Caco-2 (cell line): ENCODE measurements around the gene CBARP. TPM values are rescaled to one million over a fixed set of nuclear protein-coding genes. Genes with fewer than 3 reads are reported as not detected.

ENCODE experiments used
- BruUV-seq: library from RNA; stranded (reverse); fragments of 400-500 nt; replicated peaks from 2 replicates; lab custom pipeline; 2021; lab: Mats Ljungman, UMichigan
- CTCF ChIA-PET: fragments of 300-600 bp; sonication (Branson Sonifier 250); formaldehyde crosslinking; loops from one replicate; lab custom pipeline; 2022; ENCODE audit warnings: antibody characterized with exemption; lab: Charles Lee
- POLR2A ChIA-PET: fragments of 300-600 bp; sonication (Branson Sonifier 250); formaldehyde crosslinking; loops from one replicate; lab custom pipeline; 2022; ENCODE audit warnings: antibody characterized with exemption; lab: Charles Lee
- DNase-seq, 2 experiments: peaks; one replicate each; pipeline versions ENCODE4 v3.0.0 to v3.0.0-alpha.2; 2020 to 2022
- H3K27me3 ChIP-seq: replicated peaks from 2 replicates; pipeline ENCODE4 v1.6.0; 2011; ENCODE audit warnings: low read length; ENCODE audit not compliant: control insufficient read depth, insufficient read depth
- H3K36me3 ChIP-seq: 2 replicates; pipeline ENCODE4 v1.5.1; 2011; ENCODE audit warnings: low read length; ENCODE audit not compliant: control insufficient read depth, insufficient read depth
- H3K4me1 ChIP-seq: fragments of 250-450 bp; sonication (Bioruptor Pico); 2 replicates; pipeline ENCODE4 v1.5.1; 2020; ENCODE audit warnings: mild to moderate bottlenecking
- H3K4me3 ChIP-seq: 2 replicates; pipeline ENCODE4 v1.5.1; 2011; ENCODE audit warnings: low read depth, mild to moderate bottlenecking, control low read depth, low read length
- H3K9me3 ChIP-seq: fragments of 250-450 bp; sonication (Bioruptor Pico); 2 replicates; pipeline ENCODE4 v1.5.1; 2020; ENCODE audit warnings: mild to moderate bottlenecking, moderate library complexity
- H3K27ac Mint-ChIP-seq: one replicate; pipeline ENCODE4 v1.8.0; 2022; ENCODE audit warnings: mixed read lengths; ENCODE audit not compliant: unreplicated experiment
- H3K27me3 Mint-ChIP-seq: one replicate; pipeline ENCODE4 v1.8.0; 2022; ENCODE audit warnings: mixed read lengths; ENCODE audit not compliant: insufficient read depth, unreplicated experiment
- H3K36me3 Mint-ChIP-seq: one replicate; pipeline ENCODE4 v1.8.0; 2022; ENCODE audit warnings: mild to moderate bottlenecking, mixed read lengths; ENCODE audit not compliant: insufficient read depth, unreplicated experiment
- H3K4me1 Mint-ChIP-seq: one replicate; pipeline ENCODE4 v1.8.0; 2022; ENCODE audit warnings: low read depth, mixed read lengths; ENCODE audit not compliant: unreplicated experiment
- H3K4me3 Mint-ChIP-seq: one replicate; pipeline ENCODE4 v1.8.0; 2022; ENCODE audit warnings: mild to moderate bottlenecking, moderate library complexity, mixed read lengths; ENCODE audit not compliant: unreplicated experiment
- H3K9me3 Mint-ChIP-seq: one replicate; pipeline ENCODE4 v1.8.0; 2022; ENCODE audit warnings: mixed read lengths; ENCODE audit not compliant: unreplicated experiment
- intact Hi-C: fragments of 100-400 bp; cut with micrococcal nuclease; formaldehyde crosslinking; loops from one replicate; pipeline ENCODE4 v1.10.0; 2022; ENCODE audit not compliant: unreplicated experiment
- total RNA-seq: library from RNA; stranded (reverse); gene quantifications from 2 replicates; pipeline ENCODE4 v1.2.3, GENCODE V29; 2022
- TF ChIP-seq, protein P1 (sequence below), 2 experiments: fragments of 200-600 bp in 1 of 2; IDR thresholded peaks; 1 replicate in 1 of 2; 2 replicates in 1 of 2; pipeline versions ENCODE4 v1.5.1 to v1.8.0; 2011 to 2022; ENCODE audit warnings: antibody characterized with exemption in 1 of 2, control low read depth in 1 of 2, inconsistent platforms in 1 of 2, low read depth in 1 of 2, low read length in 1 of 2, mild to moderate bottlenecking in 1 of 2, moderate library complexity in 1 of 2; ENCODE audit not compliant: insufficient read depth in 1 of 2, severe bottlenecking in 1 of 2, unreplicated experiment in 1 of 2

The CBARP gene
- total RNA-seq, 1 experiment from 2014 or later, result 7.3 TPM

DNA sequence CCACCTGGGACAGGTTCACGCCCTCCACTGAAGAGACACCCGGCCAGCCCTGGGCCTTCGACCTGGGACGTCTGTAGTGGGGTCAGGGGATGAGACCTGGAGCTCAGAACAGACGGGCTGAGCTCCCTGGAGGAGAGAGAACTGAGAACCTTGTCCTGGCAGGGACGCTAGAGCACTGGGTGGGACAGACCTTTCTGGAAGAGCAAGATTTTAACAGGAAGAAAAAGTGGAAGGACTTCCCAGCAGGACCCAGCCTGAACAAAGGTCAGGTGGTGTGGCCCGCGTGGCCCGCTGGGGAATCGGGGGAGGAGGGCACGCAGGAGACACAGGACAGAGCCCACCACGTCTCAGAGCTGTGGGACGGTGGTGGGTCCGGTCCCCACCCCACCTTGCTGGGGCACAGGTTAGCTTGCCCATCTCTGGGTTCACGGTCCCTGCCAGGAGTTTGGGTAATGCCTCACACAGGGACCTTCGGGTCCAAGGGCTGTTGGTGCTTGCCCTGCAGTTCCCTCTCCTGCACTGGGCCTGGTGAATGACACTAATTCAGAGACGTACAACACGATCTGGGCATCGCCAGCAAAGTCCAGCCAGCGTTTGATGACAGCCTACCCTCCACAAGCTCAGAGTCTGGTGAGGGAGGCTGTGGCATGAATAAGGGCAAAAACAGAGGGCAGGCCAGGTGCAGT lies 46.6 kb upstream of the CBARP start:
- Mint-ChIP-seq H3K36me3 (peaks cover 18% of the 10 kb centered on the region), H3K4me3 (peak overlapping the region; percentile 71), H3K27ac (peak overlapping the region; percentile 84), H3K4me1 (peaks cover 18% of the 10 kb centered on the region), H3K27me3 (no peaks in the 10 kb centered on the region), H3K9me3 (no peaks in the 10 kb centered on the region)
- ChIA-PET POLR2A (interaction anchor here (0.5 to 2.2 kb wide), 4 partner anchors 9 to 18 kb away, joined by 3 to 11 read pairs (median 8); partner anchors contain the start of genes CIRBP and FAM174C), CTCF (interaction anchor here (1.0 to 1.5 kb wide), 3 partner anchors 16 to 40 kb away, joined by 4 to 6 read pairs (median 5); partner anchors contain the start of gene CIRBP)
- intact Hi-C loops, result loop anchor here (1.0 kb wide), 1 partner anchor 24 kb away; no protein-coding TSS in a partner anchor
- H3K9me3 ChIP-seq, result no peaks in the 10 kb centered on the region
- peak; percentile 60 to 74 for DNase-seq
- H3K4me3 ChIP-seq, result no peak overlapping the region
- no peaks in the 10 kb centered on the region for H3K27me3 ChIP-seq
- H3K4me1 ChIP-seq, result peaks cover 41% of the 10 kb centered on the region
- TF ChIP-seq, protein P1, sequence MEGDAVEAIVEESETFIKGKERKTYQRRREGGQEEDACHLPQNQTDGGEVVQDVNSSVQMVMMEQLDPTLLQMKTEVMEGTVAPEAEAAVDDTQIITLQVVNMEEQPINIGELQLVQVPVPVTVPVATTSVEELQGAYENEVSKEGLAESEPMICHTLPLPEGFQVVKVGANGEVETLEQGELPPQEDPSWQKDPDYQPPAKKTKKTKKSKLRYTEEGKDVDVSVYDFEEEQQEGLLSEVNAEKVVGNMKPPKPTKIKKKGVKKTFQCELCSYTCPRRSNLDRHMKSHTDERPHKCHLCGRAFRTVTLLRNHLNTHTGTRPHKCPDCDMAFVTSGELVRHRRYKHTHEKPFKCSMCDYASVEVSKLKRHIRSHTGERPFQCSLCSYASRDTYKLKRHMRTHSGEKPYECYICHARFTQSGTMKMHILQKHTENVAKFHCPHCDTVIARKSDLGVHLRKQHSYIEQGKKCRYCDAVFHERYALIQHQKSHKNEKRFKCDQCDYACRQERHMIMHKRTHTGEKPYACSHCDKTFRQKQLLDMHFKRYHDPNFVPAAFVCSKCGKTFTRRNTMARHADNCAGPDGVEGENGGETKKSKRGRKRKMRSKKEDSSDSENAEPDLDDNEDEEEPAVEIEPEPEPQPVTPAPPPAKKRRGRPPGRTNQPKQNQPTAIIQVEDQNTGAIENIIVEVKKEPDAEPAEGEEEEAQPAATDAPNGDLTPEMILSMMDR (IDR thresholded peaks at IDR 0.05; ENCODE audit: insufficient read depth in 1 of 2, low read depth in 1 of 2, low read length in 1 of 2, severe bottlenecking in 1 of 2, unreplicated experiment in 1 of 2), result no peak
- H3K36me3 ChIP-seq, result no peaks in the 10 kb centered on the region; the same call in 1 of the 2 replicates
- BruUV-seq, result no TSS peak

DNA sequence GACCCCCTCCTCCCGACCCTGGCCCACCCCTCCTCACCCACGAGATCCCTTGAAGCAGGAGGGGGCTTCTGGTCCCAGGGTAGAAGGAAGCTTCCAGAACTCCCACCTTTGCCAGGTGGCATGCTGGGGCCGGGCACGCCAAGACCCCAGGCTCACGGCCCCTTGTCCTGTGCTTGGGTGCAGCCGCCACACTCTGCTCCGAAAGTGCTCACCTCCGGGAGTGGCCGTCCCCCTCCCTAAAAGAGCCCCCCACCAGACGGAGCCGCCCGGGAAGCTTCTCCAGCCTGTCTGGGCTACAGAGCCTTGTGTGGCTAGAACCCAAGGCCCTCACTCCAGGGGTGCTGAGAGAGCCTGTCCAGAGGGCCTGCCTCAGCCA lies 46.1 kb upstream of the CBARP start:
- intact Hi-C loops, result loop anchor here (1.0 kb wide), 1 partner anchor 24 kb away; no protein-coding TSS in a partner anchor
- H3K36me3 Mint-ChIP-seq, result peaks cover 23% of the 10 kb centered on the region
- no peaks in the 10 kb centered on the region for H3K27me3 Mint-ChIP-seq
- H3K4me3 Mint-ChIP-seq, result peak overlapping the region; percentile 71
- Histone ChIP-seq H3K4me1 (peaks cover 41% of the 10 kb centered on the region), H3K4me3 (no peak overlapping the region), H3K9me3 (no peaks in the 10 kb centered on the region), H3K36me3 (peaks cover 3% of the 10 kb centered on the region), H3K27me3 (no peaks in the 10 kb centered on the region)
- no peak for DNase-seq
- CTCF ChIA-PET, result interaction anchor here (0.7 to 1.5 kb wide), 4 partner anchors 15 to 300 kb away, joined by 3 to 6 read pairs (median 4); partner anchors contain the start of gene CIRBP
- peak overlapping the region; percentile 84 for H3K27ac Mint-ChIP-seq
- no peaks in the 10 kb centered on the region for H3K9me3 Mint-ChIP-seq
- TF ChIP-seq, protein P1 (IDR thresholded peaks at IDR 0.05; ENCODE audit: insufficient read depth in 1 of 2, low read depth in 1 of 2, low read length in 1 of 2, severe bottlenecking in 1 of 2, unreplicated experiment in 1 of 2), result no peak
- no TSS peak for BruUV-seq
- H3K4me1 Mint-ChIP-seq, result peaks cover 18% of the 10 kb centered on the region
- POLR2A ChIA-PET, result interaction anchor here (0.5 to 2.2 kb wide), 4 partner anchors 9 to 17 kb away, joined by 3 to 11 read pairs (median 8); partner anchors contain the start of genes CIRBP and FAM174C

DNA sequence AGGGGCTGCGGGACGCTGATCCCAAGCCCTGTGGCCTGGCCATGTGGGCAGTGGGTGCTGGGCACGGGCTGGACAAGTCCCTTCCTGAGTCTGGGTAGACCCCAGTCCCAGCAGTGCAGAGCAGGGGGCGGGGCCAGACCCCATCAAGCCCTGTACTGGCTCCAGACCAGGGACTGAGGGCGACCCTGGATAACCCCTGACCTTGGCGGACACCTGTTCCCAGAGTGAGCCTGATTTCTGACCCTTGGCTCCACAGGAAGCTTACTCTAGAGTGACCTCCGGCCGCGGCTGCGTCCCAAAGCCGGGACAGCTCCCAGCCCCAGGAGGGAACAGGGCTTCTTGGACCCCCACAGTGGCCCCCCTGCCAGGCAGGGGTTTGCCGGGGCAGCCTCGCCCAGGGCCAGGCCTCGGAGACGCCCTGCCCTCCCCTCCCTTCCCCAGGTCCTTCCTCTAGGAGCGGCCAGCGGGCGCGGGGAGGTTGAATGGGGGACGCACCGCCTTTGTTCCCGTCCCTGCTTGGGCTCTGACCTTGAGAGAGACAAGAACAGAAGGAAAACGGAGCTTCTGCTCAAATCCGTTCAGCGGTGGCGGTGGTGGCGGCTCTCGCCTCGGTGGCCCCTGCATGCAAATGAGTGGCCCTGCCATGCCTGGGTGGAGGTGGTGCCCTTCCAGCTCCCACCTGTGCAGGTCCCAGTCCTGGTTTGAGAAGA lies 45.6 kb upstream of the CBARP start:
- DNase-seq, result no peak
- peaks cover 41% of the 10 kb centered on the region for H3K4me1 ChIP-seq
- Mint-ChIP-seq H3K36me3 (peaks cover 27% of the 10 kb centered on the region), H3K4me3 (no peak overlapping the region), H3K27ac (no peak overlapping the region), H3K9me3 (no peaks in the 10 kb centered on the region), H3K27me3 (no peaks in the 10 kb centered on the region), H3K4me1 (peaks cover 18% of the 10 kb centered on the region)
- no peaks in the 10 kb centered on the region for H3K27me3 ChIP-seq
- H3K9me3 ChIP-seq, result no peaks in the 10 kb centered on the region
- peaks cover 3% of the 10 kb centered on the region for H3K36me3 ChIP-seq
- no TSS peak for BruUV-seq
- H3K4me3 ChIP-seq, result no peak overlapping the region
- TF ChIP-seq, protein P1 (IDR thresholded peaks at IDR 0.05; ENCODE audit: insufficient read depth in 1 of 2, low read depth in 1 of 2, low read length in 1 of 2, severe bottlenecking in 1 of 2, unreplicated experiment in 1 of 2), result no peak
- ChIA-PET CTCF (interaction anchor here (0.7 to 1.5 kb wide), 3 partner anchors 14 to 300 kb away, joined by 3 to 6 read pairs (median 5); partner anchors contain the start of gene CIRBP), POLR2A (interaction anchor here (0.5 to 2.2 kb wide), 4 partner anchors 8 to 17 kb away, joined by 3 to 11 read pairs (median 8); partner anchors contain the start of genes CIRBP and FAM174C)
- intact Hi-C loops, result no loop called here
